GM23338 (cell line): Measurements from ENCODE around the gene TP73. TPM values are rescaled to one million over a fixed set of nuclear protein-coding genes. Genes with fewer than 3 reads are reported as not detected.

Experiments
- CREB1 ChIP-seq: fragments of 250-450 bp; sonication (Bioruptor Pico); IDR thresholded peaks from 2 replicates; pipeline ENCODE4 v1.5.0; 2020; ENCODE audit warnings: low read depth, mild to moderate bottlenecking, moderate library complexity
- EZH2 ChIP-seq: fragments of 200-600 bp; sonication (generic); IDR thresholded peaks from one replicate; pipeline ENCODE4 v1.8.0; 2017; ENCODE audit warnings: antibody characterized with exemption, mild to moderate bottlenecking, low read depth; ENCODE audit not compliant: unreplicated experiment
- EZH2phosphoT487 ChIP-seq: fragments of 200-600 bp; sonication (generic); IDR thresholded peaks from one replicate; pipeline ENCODE4 v1.8.1; 2018; ENCODE audit warnings: antibody characterized with exemption; ENCODE audit not compliant: unreplicated experiment
- JUNB ChIP-seq: IDR thresholded peaks from one replicate; pipeline ENCODE4 v1.6.1; 2016; ENCODE audit warnings: antibody characterized with exemption; ENCODE audit not compliant: unreplicated experiment
- NANOG ChIP-seq: IDR thresholded peaks from 2 replicates; pipeline ENCODE4 v1.6.1; 2016; ENCODE audit warnings: antibody characterized with exemption, borderline replicate concordance
- POLR2AphosphoS5 ChIP-seq: IDR thresholded peaks from 2 replicates; pipeline ENCODE4 v1.6.1; 2016; ENCODE audit warnings: antibody characterized with exemption, low read depth
- STAT1 ChIP-seq: IDR thresholded peaks from one replicate; pipeline ENCODE4 v1.6.1; 2016; ENCODE audit warnings: antibody characterized with exemption; ENCODE audit not compliant: unreplicated experiment
- ZNF114 ChIP-seq: fragments of 250-450 bp; sonication (Bioruptor Pico); IDR thresholded peaks from 2 replicates; pipeline ENCODE4 v1.5.0; 2020; ENCODE audit warnings: mild to moderate bottlenecking, moderate library complexity
- ZNF331 ChIP-seq: fragments of 250-450 bp; sonication (Bioruptor Pico); IDR thresholded peaks from 2 replicates; pipeline ENCODE4 v1.5.0; 2020; ENCODE audit warnings: low read depth, mild to moderate bottlenecking, moderate library complexity
- polyA plus RNA-seq: library from polyadenylated mRNA; unstranded; fragments of >200 nt; fragmentation: Nextera tagmentation; extraction: Ambion mirVana; gene quantifications from 2 replicates; pipeline ENCODE4 v1.2.1, GENCODE V29; 2016
- total RNA-seq: library from RNA; depleted of rRNA; stranded (reverse); fragments of >200 nt; shearing (Covaris generic); gene quantifications from 2 replicates; pipeline ENCODE4 v1.2.3, GENCODE V29; 2014
- TF ChIP-seq, protein P1 (sequence below): IDR thresholded peaks from one replicate; pipeline ENCODE4 v1.6.1; 2018; ENCODE audit warnings: antibody characterized with exemption; ENCODE audit not compliant: unreplicated experiment
- TF ChIP-seq, protein P2 (sequence below), 2 experiments: fragments of 200-600 bp in 1 of 2; sonication (generic) in 1 of 2; conservative IDR thresholded peaks; 2 replicates each; pipeline versions ENCODE4 v1.5.1 to v1.6.1; 2016 to 2017; ENCODE audit warnings: antibody characterized with exemption in 2 of 2, low read depth in 2 of 2, mild to moderate bottlenecking in 2 of 2, moderate library complexity in 1 of 2
- TF ChIP-seq, protein P3 (sequence below): IDR thresholded peaks from 2 replicates; pipeline ENCODE4 v1.6.1; 2016; ENCODE audit warnings: antibody characterized with exemption

The TP73 gene
- total and polyA plus RNA-seq, 2 experiments from 2014 or later: 1.4 to 3.4 TPM

DNA sequence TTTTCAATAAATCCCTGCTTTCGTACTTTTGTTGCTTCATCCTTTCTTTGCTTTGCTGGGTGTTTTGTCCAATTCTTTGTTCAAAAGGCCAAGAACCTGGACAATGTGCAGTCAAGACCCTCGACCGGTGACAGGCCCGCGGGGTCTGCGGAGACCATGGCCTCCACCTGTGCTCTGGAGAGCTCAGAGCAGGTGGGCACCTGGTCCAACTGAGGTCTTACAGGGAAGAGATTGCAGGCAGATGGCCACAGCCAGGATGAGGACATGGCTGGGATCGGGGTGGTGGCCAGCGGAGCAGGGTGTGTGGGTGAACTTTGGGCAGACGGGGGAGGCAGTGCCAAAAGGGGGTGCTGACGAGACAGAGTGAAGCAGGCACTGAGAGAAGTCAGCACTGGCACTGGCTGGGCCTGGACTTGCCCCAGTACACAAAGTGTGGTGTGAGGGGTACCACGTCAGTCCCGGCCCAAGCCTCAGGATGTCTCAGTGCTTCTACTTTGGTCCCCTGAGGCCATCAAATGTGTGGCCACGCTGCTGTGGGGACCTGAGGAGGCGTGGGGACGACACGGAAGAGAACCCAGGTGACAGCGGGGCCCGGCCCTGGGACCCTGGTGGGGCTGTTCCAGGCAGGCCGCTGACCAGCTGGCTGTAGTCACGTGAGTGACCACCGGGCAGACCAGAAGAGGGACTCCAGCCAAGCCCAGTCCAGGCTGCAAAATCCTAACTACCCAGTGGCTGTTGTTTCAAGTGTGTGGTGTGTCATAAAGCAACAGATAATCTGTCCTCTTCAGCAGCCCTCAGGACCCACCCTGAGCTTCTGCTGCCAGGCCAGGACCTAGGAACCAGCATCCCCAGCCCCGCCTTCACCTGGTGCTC, 89.5 kb downstream of the TP73 start (continued):
- TF ChIP-seq, protein P1, sequence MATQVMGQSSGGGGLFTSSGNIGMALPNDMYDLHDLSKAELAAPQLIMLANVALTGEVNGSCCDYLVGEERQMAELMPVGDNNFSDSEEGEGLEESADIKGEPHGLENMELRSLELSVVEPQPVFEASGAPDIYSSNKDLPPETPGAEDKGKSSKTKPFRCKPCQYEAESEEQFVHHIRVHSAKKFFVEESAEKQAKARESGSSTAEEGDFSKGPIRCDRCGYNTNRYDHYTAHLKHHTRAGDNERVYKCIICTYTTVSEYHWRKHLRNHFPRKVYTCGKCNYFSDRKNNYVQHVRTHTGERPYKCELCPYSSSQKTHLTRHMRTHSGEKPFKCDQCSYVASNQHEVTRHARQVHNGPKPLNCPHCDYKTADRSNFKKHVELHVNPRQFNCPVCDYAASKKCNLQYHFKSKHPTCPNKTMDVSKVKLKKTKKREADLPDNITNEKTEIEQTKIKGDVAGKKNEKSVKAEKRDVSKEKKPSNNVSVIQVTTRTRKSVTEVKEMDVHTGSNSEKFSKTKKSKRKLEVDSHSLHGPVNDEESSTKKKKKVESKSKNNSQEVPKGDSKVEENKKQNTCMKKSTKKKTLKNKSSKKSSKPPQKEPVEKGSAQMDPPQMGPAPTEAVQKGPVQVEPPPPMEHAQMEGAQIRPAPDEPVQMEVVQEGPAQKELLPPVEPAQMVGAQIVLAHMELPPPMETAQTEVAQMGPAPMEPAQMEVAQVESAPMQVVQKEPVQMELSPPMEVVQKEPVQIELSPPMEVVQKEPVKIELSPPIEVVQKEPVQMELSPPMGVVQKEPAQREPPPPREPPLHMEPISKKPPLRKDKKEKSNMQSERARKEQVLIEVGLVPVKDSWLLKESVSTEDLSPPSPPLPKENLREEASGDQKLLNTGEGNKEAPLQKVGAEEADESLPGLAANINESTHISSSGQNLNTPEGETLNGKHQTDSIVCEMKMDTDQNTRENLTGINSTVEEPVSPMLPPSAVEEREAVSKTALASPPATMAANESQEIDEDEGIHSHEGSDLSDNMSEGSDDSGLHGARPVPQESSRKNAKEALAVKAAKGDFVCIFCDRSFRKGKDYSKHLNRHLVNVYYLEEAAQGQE: no peak
- TF ChIP-seq NANOG (no peak), STAT1 (no peak), ZNF331 (CRISPR knock-in tag) (no peak), EZH2phosphoT487 (no peak), JUNB (no peak), ZNF114 (CRISPR knock-in tag) (no peak), CREB1 (CRISPR knock-in tag) (no peak), EZH2 (no peak), POLR2AphosphoS5 (no peak)
- TF ChIP-seq, protein P2, sequence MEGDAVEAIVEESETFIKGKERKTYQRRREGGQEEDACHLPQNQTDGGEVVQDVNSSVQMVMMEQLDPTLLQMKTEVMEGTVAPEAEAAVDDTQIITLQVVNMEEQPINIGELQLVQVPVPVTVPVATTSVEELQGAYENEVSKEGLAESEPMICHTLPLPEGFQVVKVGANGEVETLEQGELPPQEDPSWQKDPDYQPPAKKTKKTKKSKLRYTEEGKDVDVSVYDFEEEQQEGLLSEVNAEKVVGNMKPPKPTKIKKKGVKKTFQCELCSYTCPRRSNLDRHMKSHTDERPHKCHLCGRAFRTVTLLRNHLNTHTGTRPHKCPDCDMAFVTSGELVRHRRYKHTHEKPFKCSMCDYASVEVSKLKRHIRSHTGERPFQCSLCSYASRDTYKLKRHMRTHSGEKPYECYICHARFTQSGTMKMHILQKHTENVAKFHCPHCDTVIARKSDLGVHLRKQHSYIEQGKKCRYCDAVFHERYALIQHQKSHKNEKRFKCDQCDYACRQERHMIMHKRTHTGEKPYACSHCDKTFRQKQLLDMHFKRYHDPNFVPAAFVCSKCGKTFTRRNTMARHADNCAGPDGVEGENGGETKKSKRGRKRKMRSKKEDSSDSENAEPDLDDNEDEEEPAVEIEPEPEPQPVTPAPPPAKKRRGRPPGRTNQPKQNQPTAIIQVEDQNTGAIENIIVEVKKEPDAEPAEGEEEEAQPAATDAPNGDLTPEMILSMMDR (conservative IDR thresholded peaks at IDR 0.05; ENCODE audit: low read depth in 2 of 2): no peak
- TF ChIP-seq, protein P3, sequence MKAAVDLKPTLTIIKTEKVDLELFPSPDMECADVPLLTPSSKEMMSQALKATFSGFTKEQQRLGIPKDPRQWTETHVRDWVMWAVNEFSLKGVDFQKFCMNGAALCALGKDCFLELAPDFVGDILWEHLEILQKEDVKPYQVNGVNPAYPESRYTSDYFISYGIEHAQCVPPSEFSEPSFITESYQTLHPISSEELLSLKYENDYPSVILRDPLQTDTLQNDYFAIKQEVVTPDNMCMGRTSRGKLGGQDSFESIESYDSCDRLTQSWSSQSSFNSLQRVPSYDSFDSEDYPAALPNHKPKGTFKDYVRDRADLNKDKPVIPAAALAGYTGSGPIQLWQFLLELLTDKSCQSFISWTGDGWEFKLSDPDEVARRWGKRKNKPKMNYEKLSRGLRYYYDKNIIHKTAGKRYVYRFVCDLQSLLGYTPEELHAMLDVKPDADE: no peak
